GM12891 (cell line): ENCODE results near the gene HTRA1.

Experiments
- PAX5 ChIP-seq: IDR thresholded peaks from 2 replicates; pipeline ENCODE4 v1.6.1; 2011; ENCODE audit warnings: low read length, moderate library complexity, mild to moderate bottlenecking; ENCODE audit not compliant: insufficient read depth, severe bottlenecking
- POLR2A ChIP-seq: IDR thresholded peaks from 2 replicates; pipeline ENCODE4 v1.6.1; 2011; ENCODE audit warnings: low read depth, low read length, control low read depth
- POLR2AphosphoS5 ChIP-seq: IDR thresholded peaks from 2 replicates; pipeline ENCODE4 v1.6.1; 2011; ENCODE audit warnings: low read depth, low read length, control low read depth
- TAF1 ChIP-seq: IDR thresholded peaks from 2 replicates; pipeline ENCODE4 v1.6.1; 2011; ENCODE audit warnings: low read depth, low read length, control low read depth

GRCh38 chr10:122424059-122424458, 37.3 kb upstream of the HTRA1 start:
- no peak for TF ChIP-seq POLR2AphosphoS5
- TF ChIP-seq PAX5 = no peak
- no peak for TF ChIP-seq TAF1
- TF ChIP-seq POLR2A = no peak
